ENCODE data around the gene RYR3.

Gene RYR3

GRCh38 chr15:33344111-33344510 is 33.3 kb downstream of the RYR3 start:
- DNase-seq: no peak
- Histone ChIP-seq H3K36me3 (no peaks in the 10 kb centered on the region), H3K4me3 (ENCODE audit: low read depth, low read length) (no peak overlapping the region), H3K27me3 (peaks cover 3% of the 10 kb centered on the region; the same call in 1 of the 2 replicates), H3K9me3 (no peaks in the 10 kb centered on the region), H3K4me1 (no peaks in the 10 kb centered on the region)
- no peak for TF ChIP-seq CTCF (IDR thresholded peaks at IDR 0.05; ENCODE audit: low read depth, low read length)

- H3K36me3 ChIP-seq: no peaks in the 10 kb centered on the region
- no peak for DNase-seq
- H3K4me1 ChIP-seq: no peaks in the 10 kb centered on the region
- no peaks in the 10 kb centered on the region for H3K9me3 ChIP-seq
- no peak overlapping the region for H3K4me3 ChIP-seq (ENCODE audit: low read depth, low read length)
- TF ChIP-seq CTCF (IDR thresholded peaks at IDR 0.05; ENCODE audit: low read depth, low read length): no peak
- H3K27me3 ChIP-seq: peaks cover 3% of the 10 kb centered on the region; the same call in 1 of the 2 replicates
Measured at GRCh38 chr15:33344530-33344929, 33.8 kb downstream of the RYR3 start.

- no peaks in the 10 kb centered on the region for H3K9me3 ChIP-seq
- no peaks in the 10 kb centered on the region for H3K4me1 ChIP-seq
- no peak for TF ChIP-seq CTCF (IDR thresholded peaks at IDR 0.05; ENCODE audit: low read depth, low read length)
- no peak overlapping the region for H3K4me3 ChIP-seq (ENCODE audit: low read depth, low read length)
- no peak for DNase-seq
- H3K36me3 ChIP-seq: no peaks in the 10 kb centered on the region
- peaks cover 9% of the 10 kb centered on the region for H3K27me3 ChIP-seq
Measured at GRCh38 chr15:33354411-33354810, 43.6 kb downstream of the RYR3 start.

- H3K4me3 ChIP-seq (ENCODE audit: low read depth, low read length): no peak overlapping the region
- H3K9me3 ChIP-seq: no peaks in the 10 kb centered on the region
- TF ChIP-seq CTCF (IDR thresholded peaks at IDR 0.05; ENCODE audit: low read depth, low read length): no peak
- no peaks in the 10 kb centered on the region for H3K36me3 ChIP-seq
- no peaks in the 10 kb centered on the region for H3K4me1 ChIP-seq
- no peak for DNase-seq
- H3K27me3 ChIP-seq: peaks cover 9% of the 10 kb centered on the region
Measured at GRCh38 chr15:33357845-33358244, 47.1 kb downstream of the RYR3 start.

- Histone ChIP-seq H3K4me1 (no peaks in the 10 kb centered on the region), H3K36me3 (no peaks in the 10 kb centered on the region), H3K27me3 (peaks cover 4% of the 10 kb centered on the region; the same call in 1 of the 2 replicates), H3K9me3 (no peaks in the 10 kb centered on the region), H3K4me3 (ENCODE audit: low read depth, low read length) (no peak overlapping the region)
- DNase-seq: no peak
- TF ChIP-seq CTCF (IDR thresholded peaks at IDR 0.05; ENCODE audit: low read depth, low read length): no peak
Measured at GRCh38 chr15:33358306-33358705, 47.5 kb downstream of the RYR3 start.

- H3K4me1 ChIP-seq: no peaks in the 10 kb centered on the region
- no peak for TF ChIP-seq CTCF (IDR thresholded peaks at IDR 0.05; ENCODE audit: low read depth, low read length)
- H3K9me3 ChIP-seq: no peaks in the 10 kb centered on the region
- H3K4me3 ChIP-seq (ENCODE audit: low read depth, low read length): no peak overlapping the region
- DNase-seq: no peak
- no peaks in the 10 kb centered on the region for H3K36me3 ChIP-seq
- H3K27me3 ChIP-seq: no peaks in the 10 kb centered on the region; the same call in 1 of the 2 replicates
Measured at GRCh38 chr15:33360886-33361285, 50.1 kb downstream of the RYR3 start.
